ENCODE measurements around the gene CDA.

CDA gene

GRCh38 chr1:20661207-20662109 lies 72.6 kb downstream of the CDA start, which contains the start of gene DDOST:
Gene DDOST (minus strand): TSS chr1:20661369. CDS start chr1:20661350, 19 bp downstream.
- Histone ChIP-seq H3K36me3 (peaks cover 14% of the 10 kb centered on the region), H3K9me3 (no peaks in the 10 kb centered on the region), H3K4me3 (ENCODE audit: low read depth in 1 of 2, low read length in 1 of 2) (peak within 1 kb of the TSS; percentile 84 to 86), H3K4me1 (ENCODE audit: control insufficient read depth in 1 of 2, insufficient read depth in 1 of 2, low read depth in 1 of 2, low read length in 1 of 2) (peaks cover 16% of the 10 kb centered on the region in 2 experiments), H3K27me3 (no peaks in the 10 kb centered on the region), H3K27ac (peak within 1 kb of the TSS; percentile 65)
- TF ChIP-seq, protein P1, sequence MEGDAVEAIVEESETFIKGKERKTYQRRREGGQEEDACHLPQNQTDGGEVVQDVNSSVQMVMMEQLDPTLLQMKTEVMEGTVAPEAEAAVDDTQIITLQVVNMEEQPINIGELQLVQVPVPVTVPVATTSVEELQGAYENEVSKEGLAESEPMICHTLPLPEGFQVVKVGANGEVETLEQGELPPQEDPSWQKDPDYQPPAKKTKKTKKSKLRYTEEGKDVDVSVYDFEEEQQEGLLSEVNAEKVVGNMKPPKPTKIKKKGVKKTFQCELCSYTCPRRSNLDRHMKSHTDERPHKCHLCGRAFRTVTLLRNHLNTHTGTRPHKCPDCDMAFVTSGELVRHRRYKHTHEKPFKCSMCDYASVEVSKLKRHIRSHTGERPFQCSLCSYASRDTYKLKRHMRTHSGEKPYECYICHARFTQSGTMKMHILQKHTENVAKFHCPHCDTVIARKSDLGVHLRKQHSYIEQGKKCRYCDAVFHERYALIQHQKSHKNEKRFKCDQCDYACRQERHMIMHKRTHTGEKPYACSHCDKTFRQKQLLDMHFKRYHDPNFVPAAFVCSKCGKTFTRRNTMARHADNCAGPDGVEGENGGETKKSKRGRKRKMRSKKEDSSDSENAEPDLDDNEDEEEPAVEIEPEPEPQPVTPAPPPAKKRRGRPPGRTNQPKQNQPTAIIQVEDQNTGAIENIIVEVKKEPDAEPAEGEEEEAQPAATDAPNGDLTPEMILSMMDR (IDR thresholded peaks at IDR 0.05), result peak; percentile 55

DNA sequence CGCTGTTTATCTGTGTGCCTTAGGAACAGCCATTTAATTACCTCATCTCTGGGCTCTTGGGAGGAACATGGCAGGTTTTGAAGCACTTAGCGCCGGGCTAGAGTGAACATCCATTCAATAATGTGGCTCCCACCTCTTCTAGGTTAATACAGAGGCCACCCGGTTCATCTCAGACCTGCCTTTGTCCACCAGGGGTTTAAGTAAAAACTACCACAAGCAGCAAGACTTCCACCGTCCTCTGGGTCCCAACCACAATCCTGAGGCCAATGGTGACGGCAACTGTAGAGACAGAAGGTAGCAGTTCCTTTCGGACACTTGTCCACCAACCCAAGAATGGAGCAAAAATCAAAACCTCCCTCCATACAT lies 73.2 kb downstream of the CDA start:
- H3K36me3 ChIP-seq, result peaks cover 7% of the 10 kb centered on the region
- H3K27ac ChIP-seq, result peak overlapping the region; percentile 65
- peak overlapping the region; percentile 84 to 86 for H3K4me3 ChIP-seq (ENCODE audit: low read depth in 1 of 2, low read length in 1 of 2)
- peaks cover 16% of the 10 kb centered on the region in 2 experiments for H3K4me1 ChIP-seq (ENCODE audit: control insufficient read depth in 1 of 2, insufficient read depth in 1 of 2, low read depth in 1 of 2, low read length in 1 of 2)
- no peaks in the 10 kb centered on the region for H3K9me3 ChIP-seq
- TF ChIP-seq, protein P1 (IDR thresholded peaks at IDR 0.05), result no peak
- H3K27me3 ChIP-seq, result no peaks in the 10 kb centered on the region

- Histone ChIP-seq H3K4me3 (ENCODE audit: low read depth in 1 of 2, low read length in 1 of 2) (no peak overlapping the region), H3K27me3 (no peaks in the 10 kb centered on the region), H3K36me3 (no peaks in the 10 kb centered on the region), H3K9me3 (no peaks in the 10 kb centered on the region), H3K27ac (no peak overlapping the region), H3K4me1 (ENCODE audit: control insufficient read depth in 1 of 2, insufficient read depth in 1 of 2, low read depth in 1 of 2, low read length in 1 of 2) (peaks cover 16% of the 10 kb centered on the region in 2 experiments)
- TF ChIP-seq, protein P1 (IDR thresholded peaks at IDR 0.05), result no peak
These were observed 74.5 kb downstream of the CDA start for GRCh38 chr1:20663365-20663764.

- TF ChIP-seq, protein P1 (IDR thresholded peaks at IDR 0.05), result no peak
- H3K4me3 ChIP-seq (ENCODE audit: low read depth in 1 of 2, low read length in 1 of 2), result no peak overlapping the region
- no peaks in the 10 kb centered on the region for H3K27me3 ChIP-seq
- peaks cover 16% of the 10 kb centered on the region in 2 experiments for H3K4me1 ChIP-seq (ENCODE audit: control insufficient read depth in 1 of 2, insufficient read depth in 1 of 2, low read depth in 1 of 2, low read length in 1 of 2)
- no peaks in the 10 kb centered on the region for H3K36me3 ChIP-seq
- no peak overlapping the region for H3K27ac ChIP-seq
- no peaks in the 10 kb centered on the region for H3K9me3 ChIP-seq
These were observed 75.2 kb downstream of the CDA start for GRCh38 chr1:20663969-20664715.

DNA sequence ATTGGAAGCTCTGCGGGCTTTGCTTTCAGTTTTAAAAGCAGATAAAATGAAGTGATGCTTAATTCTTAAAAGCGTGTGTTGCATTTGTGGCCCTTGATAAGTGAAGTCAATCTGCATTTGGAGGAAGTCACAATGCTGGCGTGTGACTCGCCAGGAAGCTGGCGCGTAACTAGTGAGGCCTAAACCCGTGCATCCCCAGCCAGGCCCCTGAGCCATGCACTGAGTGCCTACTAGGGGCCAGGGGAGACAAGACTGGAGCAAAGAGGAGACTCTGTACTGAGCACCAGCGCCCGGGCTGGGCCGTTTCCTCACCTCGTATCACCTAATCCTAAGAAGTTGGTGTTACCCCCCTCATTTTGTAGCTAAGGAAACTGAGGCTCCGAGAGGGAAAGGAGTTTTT lies 76.8 kb downstream of the CDA start:
- TF ChIP-seq, protein P1 (IDR thresholded peaks at IDR 0.05), result no peak
- Histone ChIP-seq H3K36me3 (no peaks in the 10 kb centered on the region), H3K27ac (no peak overlapping the region), H3K4me1 (ENCODE audit: control insufficient read depth in 1 of 2, insufficient read depth in 1 of 2, low read depth in 1 of 2, low read length in 1 of 2) (peaks cover 7 to 8% of the 10 kb centered on the region in 2 experiments), H3K27me3 (no peaks in the 10 kb centered on the region), H3K4me3 (ENCODE audit: low read depth in 1 of 2, low read length in 1 of 2) (no peak overlapping the region), H3K9me3 (no peaks in the 10 kb centered on the region)

All from neutrophil (primary cell).